HepG2 (cell line): ENCODE results near the gene GPR152. TPM values are rescaled to one million over a fixed set of nuclear protein-coding genes. Genes with fewer than 3 reads are reported as not detected.

Source experiments
- AKAP8 ChIP-seq: sonication (generic); formaldehyde crosslinking; IDR thresholded peaks from 2 replicates; pipeline ENCODE4 v1.5.1; 2020; ENCODE audit warnings: mild to moderate bottlenecking, missing genetic modification reagents
- CHD2 ChIP-seq: IDR thresholded peaks from 2 replicates; pipeline ENCODE4 v1.6.1; 2011; ENCODE audit warnings: low read depth, low read length, improper control_type of control experiment
- EED ChIP-seq: sonication (generic); formaldehyde crosslinking; IDR thresholded peaks from 2 replicates; pipeline ENCODE4 v1.5.0; 2020; ENCODE audit warnings: mild to moderate bottlenecking, missing genetic modification reagents
- GATA4 ChIP-seq: sonication (generic); IDR thresholded peaks from 2 replicates; pipeline ENCODE4 v1.6.1; 2016; ENCODE audit warnings: antibody characterized with exemption, low read depth, borderline replicate concordance
- HDAC6 ChIP-seq: fragments of 200-600 bp; sonication (generic); IDR thresholded peaks from 2 replicates; pipeline ENCODE4 v1.7.0; 2017; ENCODE audit warnings: mild to moderate bottlenecking, antibody characterized with exemption, low read length, low read depth
- IRF2 ChIP-seq: IDR thresholded peaks from 2 replicates; pipeline ENCODE4 v1.6.1; 2018; ENCODE audit warnings: missing genetic modification reagents, missing compliant biosample characterization
- PATZ1 ChIP-seq: sonication (generic); formaldehyde crosslinking; IDR thresholded peaks from 2 replicates; pipeline ENCODE4 v1.4.0; 2020; ENCODE audit warnings: missing genetic modification reagents
- YEATS4 ChIP-seq: sonication (generic); formaldehyde crosslinking; IDR thresholded peaks from 2 replicates; pipeline ENCODE4 v1.4.0; 2020; ENCODE audit warnings: missing genetic modification reagents, borderline replicate concordance
- ZIK1 ChIP-seq: sonication (generic); formaldehyde crosslinking; IDR thresholded peaks from 2 replicates; pipeline ENCODE4 v1.5.0; 2020; ENCODE audit warnings: mild to moderate bottlenecking, low read depth, missing genetic modification reagents, borderline replicate concordance
- ZNF362 ChIP-seq: sonication (generic); formaldehyde crosslinking; IDR thresholded peaks from 2 replicates; pipeline ENCODE4 v1.4.0; 2020; ENCODE audit warnings: missing genetic modification reagents, mild to moderate bottlenecking, borderline replicate concordance
- ZNF382 ChIP-seq: sonication (generic); formaldehyde crosslinking; IDR thresholded peaks from 2 replicates; pipeline ENCODE4 v1.5.0; 2020; ENCODE audit warnings: missing genetic modification reagents, mild to moderate bottlenecking, borderline replicate concordance
- ZNF383 ChIP-seq: sonication (generic); formaldehyde crosslinking; IDR thresholded peaks from 2 replicates; pipeline ENCODE4 v1.4.0; 2020; ENCODE audit warnings: missing genetic modification reagents, mild to moderate bottlenecking, borderline replicate concordance
- ZNF496 ChIP-seq: sonication (generic); formaldehyde crosslinking; IDR thresholded peaks from 2 replicates; pipeline ENCODE4 v1.8.1; 2023; ENCODE audit warnings: mild to moderate bottlenecking, moderate library complexity, missing genetic modification reagents; ENCODE audit not compliant: insufficient replicate concordance
- ZNF616 ChIP-seq: sonication (generic); formaldehyde crosslinking; IDR thresholded peaks from 2 replicates; pipeline ENCODE4 v1.5.0; 2020; ENCODE audit warnings: low read depth, mild to moderate bottlenecking, missing genetic modification reagents
- ZNF839 ChIP-seq: sonication (generic); formaldehyde crosslinking; IDR thresholded peaks from 2 replicates; pipeline ENCODE4 v1.4.0; 2020; ENCODE audit warnings: missing genetic modification reagents, mild to moderate bottlenecking, borderline replicate concordance
- polyA plus RNA-seq, 8 experiments: library from polyadenylated mRNA; depleted of rRNA in 3 of 8; stranded (reverse) in 7 of 8; unstranded in 1 of 8; fragments of >200 nt; fragmentation: Illumina TruSeq in 4 of 8; extraction: Trizol in 4 of 8; gene quantifications; 2 replicates each; pipeline versions ENCODE4 v1.2.1 to v1.2.3, GENCODE V29; 2011 to 2016; ENCODE audit warnings: low read depth in 4 of 8, missing spikeins in 1 of 8, mixed read lengths in 1 of 8; ENCODE audit not compliant: insufficient read depth in 1 of 8
- total RNA-seq, 5 experiments: library from RNA; depleted of rRNA; stranded (reverse); fragments of >200 nt; fragmentation: Illumina TruSeq; extraction: Trizol; gene quantifications; 2 replicates each; pipeline ENCODE4 v1.2.3, GENCODE V29; 2016; ENCODE audit warnings: low read depth in 1 of 5
- TF ChIP-seq, protein P1 (sequence below): sonication (generic); formaldehyde crosslinking; conservative IDR thresholded peaks from 2 replicates; pipeline ENCODE4 v1.8.0; 2022; ENCODE audit warnings: mild to moderate bottlenecking, moderate library complexity, missing genetic modification reagents
- TF ChIP-seq, protein P2 (sequence below): IDR thresholded peaks from 2 replicates; pipeline ENCODE4 v1.6.1; 2016; ENCODE audit warnings: low read depth, missing genetic modification reagents, missing compliant biosample characterization

The GPR152 gene
- total and polyA plus RNA-seq, 2 of the 13 experiments (the other 11 are each of a cell fraction or from before 2014, with no cell fraction given): not detected

- TF ChIP-seq ZNF362 (CRISPR knock-in tag): peak; percentile 36; the same call in 1 of the 2 replicates
- peak; percentile 78 for TF ChIP-seq YEATS4 (CRISPR knock-in tag)
- TF ChIP-seq, protein P1, sequence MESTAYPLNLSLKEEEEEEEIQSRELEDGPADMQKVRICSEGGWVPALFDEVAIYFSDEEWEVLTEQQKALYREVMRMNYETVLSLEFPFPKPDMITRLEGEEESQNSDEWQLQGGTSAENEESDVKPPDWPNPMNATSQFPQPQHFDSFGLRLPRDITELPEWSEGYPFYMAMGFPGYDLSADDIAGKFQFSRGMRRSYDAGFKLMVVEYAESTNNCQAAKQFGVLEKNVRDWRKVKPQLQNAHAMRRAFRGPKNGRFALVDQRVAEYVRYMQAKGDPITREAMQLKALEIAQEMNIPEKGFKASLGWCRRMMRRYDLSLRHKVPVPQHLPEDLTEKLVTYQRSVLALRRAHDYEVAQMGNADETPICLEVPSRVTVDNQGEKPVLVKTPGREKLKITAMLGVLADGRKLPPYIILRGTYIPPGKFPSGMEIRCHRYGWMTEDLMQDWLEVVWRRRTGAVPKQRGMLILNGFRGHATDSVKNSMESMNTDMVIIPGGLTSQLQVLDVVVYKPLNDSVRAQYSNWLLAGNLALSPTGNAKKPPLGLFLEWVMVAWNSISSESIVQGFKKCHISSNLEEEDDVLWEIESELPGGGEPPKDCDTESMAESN (CRISPR knock-in tag): peak; percentile 85
- no peak for TF ChIP-seq HDAC6
- no peak for TF ChIP-seq ZNF383 (CRISPR knock-in tag)
- TF ChIP-seq ZNF616 (CRISPR knock-in tag): peak; percentile 98
- TF ChIP-seq ZNF839 (CRISPR knock-in tag): 0 out of 2 replicates have a peak, but pooled peaks have one; percentile 93
- TF ChIP-seq, protein P2, sequence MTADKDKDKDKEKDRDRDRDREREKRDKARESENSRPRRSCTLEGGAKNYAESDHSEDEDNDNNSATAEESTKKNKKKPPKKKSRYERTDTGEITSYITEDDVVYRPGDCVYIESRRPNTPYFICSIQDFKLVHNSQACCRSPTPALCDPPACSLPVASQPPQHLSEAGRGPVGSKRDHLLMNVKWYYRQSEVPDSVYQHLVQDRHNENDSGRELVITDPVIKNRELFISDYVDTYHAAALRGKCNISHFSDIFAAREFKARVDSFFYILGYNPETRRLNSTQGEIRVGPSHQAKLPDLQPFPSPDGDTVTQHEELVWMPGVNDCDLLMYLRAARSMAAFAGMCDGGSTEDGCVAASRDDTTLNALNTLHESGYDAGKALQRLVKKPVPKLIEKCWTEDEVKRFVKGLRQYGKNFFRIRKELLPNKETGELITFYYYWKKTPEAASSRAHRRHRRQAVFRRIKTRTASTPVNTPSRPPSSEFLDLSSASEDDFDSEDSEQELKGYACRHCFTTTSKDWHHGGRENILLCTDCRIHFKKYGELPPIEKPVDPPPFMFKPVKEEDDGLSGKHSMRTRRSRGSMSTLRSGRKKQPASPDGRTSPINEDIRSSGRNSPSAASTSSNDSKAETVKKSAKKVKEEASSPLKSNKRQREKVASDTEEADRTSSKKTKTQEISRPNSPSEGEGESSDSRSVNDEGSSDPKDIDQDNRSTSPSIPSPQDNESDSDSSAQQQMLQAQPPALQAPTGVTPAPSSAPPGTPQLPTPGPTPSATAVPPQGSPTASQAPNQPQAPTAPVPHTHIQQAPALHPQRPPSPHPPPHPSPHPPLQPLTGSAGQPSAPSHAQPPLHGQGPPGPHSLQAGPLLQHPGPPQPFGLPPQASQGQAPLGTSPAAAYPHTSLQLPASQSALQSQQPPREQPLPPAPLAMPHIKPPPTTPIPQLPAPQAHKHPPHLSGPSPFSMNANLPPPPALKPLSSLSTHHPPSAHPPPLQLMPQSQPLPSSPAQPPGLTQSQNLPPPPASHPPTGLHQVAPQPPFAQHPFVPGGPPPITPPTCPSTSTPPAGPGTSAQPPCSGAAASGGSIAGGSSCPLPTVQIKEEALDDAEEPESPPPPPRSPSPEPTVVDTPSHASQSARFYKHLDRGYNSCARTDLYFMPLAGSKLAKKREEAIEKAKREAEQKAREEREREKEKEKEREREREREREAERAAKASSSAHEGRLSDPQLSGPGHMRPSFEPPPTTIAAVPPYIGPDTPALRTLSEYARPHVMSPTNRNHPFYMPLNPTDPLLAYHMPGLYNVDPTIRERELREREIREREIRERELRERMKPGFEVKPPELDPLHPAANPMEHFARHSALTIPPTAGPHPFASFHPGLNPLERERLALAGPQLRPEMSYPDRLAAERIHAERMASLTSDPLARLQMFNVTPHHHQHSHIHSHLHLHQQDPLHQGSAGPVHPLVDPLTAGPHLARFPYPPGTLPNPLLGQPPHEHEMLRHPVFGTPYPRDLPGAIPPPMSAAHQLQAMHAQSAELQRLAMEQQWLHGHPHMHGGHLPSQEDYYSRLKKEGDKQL (CRISPR knock-in tag): peak; percentile 37; the same call in 1 of the 2 replicates
- TF ChIP-seq GATA4: 0 out of 2 replicates have a peak, but pooled peaks have one; percentile 12
- TF ChIP-seq PATZ1: no peak; the same call in 1 of the 2 replicates
- no peak for TF ChIP-seq CHD2
- peak; percentile 81 for TF ChIP-seq IRF2 (CRISPR knock-in tag)
- peak; percentile 82 for TF ChIP-seq EED (CRISPR knock-in tag)
- no peak for TF ChIP-seq ZNF496 (CRISPR knock-in tag)
- TF ChIP-seq ZNF382 (CRISPR knock-in tag): no peak
- TF ChIP-seq AKAP8 (CRISPR knock-in tag): peak; percentile 84
- TF ChIP-seq ZIK1 (CRISPR knock-in tag): peak; percentile 96; the same call in 1 of the 2 replicates
Measured at GRCh38 chr11:67482827-67483798, 30.6 kb upstream of the GPR152 start, which contains the start of gene AIP (continued).
